Pancreas (tissue), 10 donors: Measurements from ENCODE around the gene NONO. TPM values are rescaled to one million over a fixed set of nuclear protein-coding genes. Genes with fewer than 3 reads are reported as not detected.

Experiments used
- ATAC-seq, 4 donors: fragments of 200-7000 bp; cut with Tn5 transposase; one replicate each; pipeline versions ENCODE4 v1.8.0 to v1.9.1; 2020; ENCODE audit warnings: mild to moderate bottlenecking in 4 of 4, moderate library complexity in 4 of 4
- DNase-seq, 6 donors: peaks; one replicate each; pipeline ENCODE4 v3.0.0-alpha.2; 2020
- FAIRE-seq: peaks from 2 replicates; lab custom pipeline; 2012; peaks lifted over from hg19 to GRCh38; lab: Jason Lieb, UNC
- H3K27ac ChIP-seq, 4 donors: fragments of 200-600 bp; sonication (generic); 1 replicate in 3 of 4; 2 replicates in 1 of 4; pipeline versions ENCODE4 v1.5.0 to v1.8.0; 2020
- H3K27me3 ChIP-seq, 4 donors: fragments of 200-600 bp; one replicate each; pipeline ENCODE4 v1.8.0; 2021
- H3K36me3 ChIP-seq, 3 donors: fragments of 200-600 bp; sonication (generic) in 1 of 3; one replicate each; pipeline versions ENCODE4 v1.5.0 to v1.8.0; 2020 to 2021
- H3K4me1 ChIP-seq, 3 donors: fragments of 200-600 bp; one replicate each; pipeline ENCODE4 v1.8.0; 2021
- H3K4me3 ChIP-seq, 4 donors: fragments of 200-600 bp; sonication (generic) in 2 of 4; one replicate each; pipeline versions ENCODE4 v1.5.0 to v1.8.0; 2020 to 2021
- H3K9me3 ChIP-seq, 4 donors: fragments of 200-600 bp; one replicate each; pipeline ENCODE4 v1.8.0; 2021
- WGBS, 2 donors: extraction: QIAGEN DNeasy Blood & Tissue Kit; methylation state at CpG; one replicate each; pipeline ENCODE4 v1.1.7; 2013; 5-methylcytosine and 5-hydroxymethylcytosine counted together
- intact Hi-C, 3 donors: fragments of 100-400 bp; cut with DNase I; formaldehyde crosslinking; loops; one replicate each; pipeline versions ENCODE4 v1.11.1 to v1.14.2; 2022
- polyA plus RNA-seq, 2 donors: library from polyadenylated mRNA; stranded (reverse); fragments of 200-250 nt; gene quantifications; one replicate each; pipeline ENCODE4 v1.2.3, GENCODE V29; 2013
- total RNA-seq, 6 donors: library from RNA; stranded (reverse); fragmentation: NEBNext Ultra II Directional in 4 of 6; extraction: Animal tissue kit (Norgen Biotek cat#: 25700) in 4 of 6; gene quantifications; one replicate each; pipeline versions ENCODE4 v1.2.1 to v1.2.4, GENCODE V29; 2021 to 2023
- TF ChIP-seq, protein P1 (sequence below), 4 donors: fragments of 200-600 bp; sonication (generic) in 3 of 4; IDR thresholded peaks; one replicate each; pipeline versions ENCODE4 v1.5.0 to v1.8.0; 2021; ENCODE audit warnings: antibody characterized with exemption in 4 of 4
- donor health status: healthy with polysubstance abuse.
- donor health status: DM: no; HTN: no; CAD: no; lungs with moderate emphysema.
- donor health status: DM: no; HTN: no; CAD: no.
- donor health status: control.
- donor health status: control.
- donor health status: Bipolar disorder and iron deficiency.
- donor health status: DM: yes; HTN: yes; CAD: no.
- donor health status: DM: no; HTN: no; CAD: no.
- donor health status: DM: no; HTN: no; CAD: no.
- donor health status: DM: yes; HTN: yes; CAD: no.

Gene NONO, protein sequence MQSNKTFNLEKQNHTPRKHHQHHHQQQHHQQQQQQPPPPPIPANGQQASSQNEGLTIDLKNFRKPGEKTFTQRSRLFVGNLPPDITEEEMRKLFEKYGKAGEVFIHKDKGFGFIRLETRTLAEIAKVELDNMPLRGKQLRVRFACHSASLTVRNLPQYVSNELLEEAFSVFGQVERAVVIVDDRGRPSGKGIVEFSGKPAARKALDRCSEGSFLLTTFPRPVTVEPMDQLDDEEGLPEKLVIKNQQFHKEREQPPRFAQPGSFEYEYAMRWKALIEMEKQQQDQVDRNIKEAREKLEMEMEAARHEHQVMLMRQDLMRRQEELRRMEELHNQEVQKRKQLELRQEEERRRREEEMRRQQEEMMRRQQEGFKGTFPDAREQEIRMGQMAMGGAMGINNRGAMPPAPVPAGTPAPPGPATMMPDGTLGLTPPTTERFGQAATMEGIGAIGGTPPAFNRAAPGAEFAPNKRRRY
- total RNA-seq: 100 to 1,000 TPM; 137 to 215 (median 178) TPM
- 100 to 1,000 TPM in 1 of 2 donors, 10 to 100 TPM in 1; 72.0 to 110 TPM for polyA plus RNA-seq

DNA sequence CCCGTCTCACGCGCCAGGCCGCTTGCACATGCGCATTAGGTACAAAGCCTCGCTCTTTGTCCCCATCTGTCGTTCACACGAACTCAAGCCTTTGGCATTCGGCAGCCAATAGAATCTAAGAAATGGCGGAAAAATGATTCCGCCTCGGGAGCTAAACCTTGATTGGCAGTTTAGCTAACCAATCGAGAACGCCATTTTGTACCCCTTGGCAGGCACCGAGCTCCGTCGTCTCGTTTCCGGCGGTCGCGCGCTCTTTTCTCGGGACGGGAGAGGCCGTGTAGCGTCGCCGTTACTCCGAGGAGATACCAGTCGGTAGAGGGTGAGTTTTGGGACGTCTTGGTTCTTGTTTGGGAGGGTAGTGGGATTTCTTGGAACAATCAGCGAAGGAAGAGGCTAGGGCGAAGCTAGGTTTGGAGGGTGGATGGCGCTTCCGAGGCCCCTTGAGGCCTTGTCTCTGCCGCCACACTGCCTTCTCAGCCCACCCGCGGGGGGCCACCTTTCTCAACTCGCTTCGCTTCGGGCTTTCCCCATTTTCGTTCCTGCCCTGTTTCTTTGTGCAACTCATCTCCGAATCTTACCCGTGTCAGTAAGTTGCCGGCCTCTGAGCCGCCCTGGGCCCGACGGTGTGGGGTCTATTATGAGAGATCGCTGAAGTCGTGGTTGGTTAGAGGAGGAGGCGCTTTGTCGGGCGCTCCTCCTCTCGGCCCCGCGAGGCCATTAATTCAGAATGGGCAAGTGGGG lies at the start of gene NONO:
NONO (plus strand) TSS at position 233 of the 741 bp plus-strand sequence. CDS start 7,003 bp downstream, outside the sequence.
- TF ChIP-seq, protein P1, sequence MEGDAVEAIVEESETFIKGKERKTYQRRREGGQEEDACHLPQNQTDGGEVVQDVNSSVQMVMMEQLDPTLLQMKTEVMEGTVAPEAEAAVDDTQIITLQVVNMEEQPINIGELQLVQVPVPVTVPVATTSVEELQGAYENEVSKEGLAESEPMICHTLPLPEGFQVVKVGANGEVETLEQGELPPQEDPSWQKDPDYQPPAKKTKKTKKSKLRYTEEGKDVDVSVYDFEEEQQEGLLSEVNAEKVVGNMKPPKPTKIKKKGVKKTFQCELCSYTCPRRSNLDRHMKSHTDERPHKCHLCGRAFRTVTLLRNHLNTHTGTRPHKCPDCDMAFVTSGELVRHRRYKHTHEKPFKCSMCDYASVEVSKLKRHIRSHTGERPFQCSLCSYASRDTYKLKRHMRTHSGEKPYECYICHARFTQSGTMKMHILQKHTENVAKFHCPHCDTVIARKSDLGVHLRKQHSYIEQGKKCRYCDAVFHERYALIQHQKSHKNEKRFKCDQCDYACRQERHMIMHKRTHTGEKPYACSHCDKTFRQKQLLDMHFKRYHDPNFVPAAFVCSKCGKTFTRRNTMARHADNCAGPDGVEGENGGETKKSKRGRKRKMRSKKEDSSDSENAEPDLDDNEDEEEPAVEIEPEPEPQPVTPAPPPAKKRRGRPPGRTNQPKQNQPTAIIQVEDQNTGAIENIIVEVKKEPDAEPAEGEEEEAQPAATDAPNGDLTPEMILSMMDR (IDR thresholded peaks at IDR 0.05): no peak
- DNase-seq (peak; percentile 78 to 93 (median 89)), FAIRE-seq (peak; percentile 94), ATAC-seq (peak; percentile 92 to 97 (median 94))
- Histone ChIP-seq H3K4me1 (peaks cover 0 to 3% (median 0%) of the 10 kb centered on the region in 3 donors), H3K4me3 (peak within 1 kb of the TSS; percentile 30 to 57 (median 46)), H3K9me3 (no peaks in the 10 kb centered on the region), H3K36me3 (no peaks in the 10 kb centered on the region), H3K27me3 (no peaks in the 10 kb centered on the region), H3K27ac (peak within 1 kb of the TSS; percentile 65 to 86 (median 83))
- intact Hi-C loops: no loop called here
- WGBS, 2 donors: 0 to 32% methylated on average over 56 to 57 of the region's 57 CpGs

DNA sequence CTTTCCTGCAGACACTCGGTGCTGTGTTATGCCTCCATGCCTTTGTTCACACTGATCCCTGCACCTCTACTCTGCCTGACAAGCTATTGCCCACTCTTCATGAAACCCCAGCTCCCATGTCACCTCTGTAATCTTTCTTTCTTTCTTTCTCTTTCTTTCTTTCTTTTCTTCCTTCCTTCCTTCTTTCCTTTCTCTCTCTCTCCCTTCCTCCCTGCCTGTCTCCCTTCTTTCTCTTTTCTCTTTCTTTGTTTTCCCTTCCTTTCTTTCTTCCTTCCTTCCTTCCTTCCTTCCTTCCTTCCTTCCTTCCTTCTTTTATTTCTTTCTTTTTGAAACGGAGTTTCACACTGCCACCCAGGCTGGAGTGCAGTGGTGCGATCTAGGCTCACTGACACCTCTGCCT lies 48.0 kb upstream of the NONO start:
- Histone ChIP-seq H3K4me1 (no peaks in the 10 kb centered on the region), H3K9me3 (no peaks in the 10 kb centered on the region), H3K27me3 (no peaks in the 10 kb centered on the region), H3K27ac (no peak overlapping the region), H3K36me3 (no peaks in the 10 kb centered on the region), H3K4me3 (no peak overlapping the region)
- ATAC-seq: no peak
- DNase-seq: no peak
- intact Hi-C loops: no loop called here
- 81 to 86% methylated on average over 3 of the region's 3 CpGs for WGBS, 2 donors
- FAIRE-seq: no peak
- TF ChIP-seq, protein P1 (IDR thresholded peaks at IDR 0.05): no peak

DNA sequence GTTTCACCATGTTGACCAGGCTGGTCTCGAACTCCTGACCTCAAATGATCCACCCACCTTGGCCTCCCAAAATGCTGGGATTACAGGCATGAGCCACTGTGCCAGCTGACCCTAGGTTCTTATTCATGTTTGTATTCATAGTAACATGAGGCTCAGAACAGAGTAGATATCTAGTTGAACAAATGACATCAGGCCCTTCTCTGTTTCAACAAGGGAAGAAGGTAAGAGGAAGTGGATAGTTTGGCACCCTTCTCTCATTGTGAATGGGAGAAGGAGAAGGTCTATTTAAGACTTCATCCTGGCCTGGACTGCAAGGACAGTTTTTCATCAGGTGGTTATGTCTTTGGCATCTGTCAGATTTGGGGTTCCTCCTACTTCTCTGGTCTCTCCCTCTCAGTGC lies 46.6 kb upstream of the NONO start:
- H3K4me1 ChIP-seq: no peaks in the 10 kb centered on the region
- intact Hi-C loops: no loop called here
- ATAC-seq (no peak), FAIRE-seq (no peak), DNase-seq (no peak)
- H3K27ac ChIP-seq: no peak overlapping the region
- TF ChIP-seq, protein P1 (IDR thresholded peaks at IDR 0.05): no peak
- no peak overlapping the region for H3K4me3 ChIP-seq
- WGBS, 2 donors: 67 to 100% methylated on average over 1 of the region's 1 CpG
- no peaks in the 10 kb centered on the region for H3K36me3 ChIP-seq
- no peaks in the 10 kb centered on the region for H3K9me3 ChIP-seq
- no peaks in the 10 kb centered on the region for H3K27me3 ChIP-seq

DNA sequence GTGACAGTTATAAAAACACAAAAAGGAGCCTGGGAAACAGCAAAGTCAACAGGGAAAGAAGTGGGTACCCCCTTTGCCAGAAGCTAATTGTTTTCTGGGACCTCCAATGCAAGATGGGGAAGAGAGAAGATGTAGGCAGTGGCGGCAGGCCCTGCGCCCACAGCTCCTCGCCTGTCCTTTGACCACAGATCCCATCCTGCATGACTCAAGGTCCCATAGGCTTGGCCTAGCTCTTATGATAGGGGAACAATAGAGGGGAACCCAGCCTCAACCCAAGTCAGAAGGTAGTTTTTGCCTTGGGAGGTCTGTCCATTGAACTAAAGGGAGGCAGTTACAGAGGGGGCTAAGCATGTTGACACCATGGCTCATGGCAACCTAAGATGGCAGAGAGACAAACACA lies 43.7 kb upstream of the NONO start:
- ATAC-seq: no peak
- Histone ChIP-seq H3K4me1 (no peaks in the 10 kb centered on the region), H3K27ac (no peak overlapping the region), H3K36me3 (no peaks in the 10 kb centered on the region), H3K9me3 (no peaks in the 10 kb centered on the region), H3K4me3 (no peak overlapping the region), H3K27me3 (no peaks in the 10 kb centered on the region)
- no peak for DNase-seq
- intact Hi-C loops: no loop called here
- FAIRE-seq: no peak
- WGBS, 2 donors: 75 to 95% methylated on average over 3 of the region's 3 CpGs
- TF ChIP-seq, protein P1 (IDR thresholded peaks at IDR 0.05): no peak
